HEK293 (cell line): ENCODE measurements around the gene RHBDF2.
A peak's percentile ranks its signal among the peaks of the same experiment; 100 is the strongest.

Experiments
- CTCF ChIA-PET: fragments of 350-600 bp; formaldehyde crosslinking; extraction: SDS; loops from one replicate; lab custom pipeline; 2021; ENCODE audit warnings: antibody characterized with exemption; lab: Yijun Ruan, JAX
- POLR2A ChIA-PET: fragments of 300-600 bp; formaldehyde crosslinking; extraction: SDS; loops from one replicate; lab custom pipeline; 2020; ENCODE audit warnings: antibody characterized with exemption, inconsistent platforms; lab: Yijun Ruan, JAX
- H3K27ac ChIP-seq: fragments of 200-500 bp; sonication (Bioruptor generic); 2 replicates; pipeline ENCODE4 v1.5.1; 2014; ENCODE audit warnings: low read depth, low read length, control low read depth, inconsistent platforms; ENCODE audit errors: extremely low read depth
- H3K36me3 ChIP-seq, 2 experiments: fragments of 200-500 bp in 1 of 2; sonication (Bioruptor generic) in 1 of 2; 1 replicate in 1 of 2; 2 replicates in 1 of 2; pipeline ENCODE4 v1.5.1; 2014 to 2017; ENCODE audit warnings: inconsistent platforms in 2 of 2, low read length in 2 of 2; ENCODE audit not compliant: control insufficient read depth in 2 of 2, insufficient read depth in 1 of 2
- H3K4me1 ChIP-seq: fragments of 200-500 bp; sonication (Bioruptor generic); 2 replicates; pipeline ENCODE4 v1.5.1; 2014; ENCODE audit warnings: mild to moderate bottlenecking, low read length, inconsistent platforms; ENCODE audit not compliant: control insufficient read depth, insufficient read depth
- H3K4me3 ChIP-seq: 2 replicates; pipeline ENCODE4 v1.5.1; 2011; ENCODE audit warnings: low read depth, mild to moderate bottlenecking, control low read depth, low read length, moderate library complexity
- H3K9me3 ChIP-seq: fragments of 200-500 bp; sonication (Bioruptor generic); 2 replicates; pipeline ENCODE4 v1.5.1; 2014; ENCODE audit warnings: low read depth, low read length, inconsistent platforms; ENCODE audit not compliant: control insufficient read depth, insufficient read depth
- IKZF3 ChIP-seq: fragments of 450-650 bp; IDR thresholded peaks from 2 replicates; pipeline ENCODE4 v1.5.0; 2018; ENCODE audit warnings: missing biosample characterization, mild to moderate bottlenecking, missing genetic modification characterization, moderate library complexity
- KLF9 ChIP-seq: fragments of 450-650 bp; formaldehyde crosslinking; IDR thresholded peaks from 2 replicates; pipeline ENCODE4 v1.5.1; 2016; ENCODE audit warnings: missing biosample characterization, missing genetic modification characterization, low read depth
- OSR2 ChIP-seq: fragments of 450-650 bp; formaldehyde crosslinking; IDR thresholded peaks from 2 replicates; pipeline ENCODE4 v1.5.1; 2016; ENCODE audit warnings: missing biosample characterization, missing genetic modification characterization
- PATZ1 ChIP-seq: fragments of 450-650 bp; formaldehyde crosslinking; IDR thresholded peaks from 2 replicates; pipeline ENCODE4 v1.5.1; 2016; ENCODE audit warnings: missing biosample characterization, missing genetic modification characterization
- SP7 ChIP-seq: fragments of 450-650 bp; formaldehyde crosslinking; IDR thresholded peaks from 2 replicates; pipeline ENCODE4 v1.5.1; 2016; ENCODE audit warnings: missing biosample characterization, missing genetic modification characterization
- TRIM28 ChIP-seq: IDR thresholded peaks from 2 replicates; pipeline ENCODE4 v1.6.1; 2011; ENCODE audit warnings: low read length, control low read depth, borderline replicate concordance
- ZBTB17 ChIP-seq: fragments of 450-650 bp; formaldehyde crosslinking; IDR thresholded peaks from 2 replicates; pipeline ENCODE4 v1.5.1; 2016; ENCODE audit warnings: missing biosample characterization, missing genetic modification characterization
- ZBTB20 ChIP-seq: fragments of 450-650 bp; formaldehyde crosslinking; IDR thresholded peaks from 2 replicates; pipeline ENCODE4 v1.5.1; 2016; ENCODE audit warnings: missing biosample characterization, missing genetic modification characterization
- ZBTB6 ChIP-seq: fragments of 450-650 bp; formaldehyde crosslinking; IDR thresholded peaks from 2 replicates; pipeline ENCODE4 v1.5.1; 2017; ENCODE audit warnings: missing biosample characterization, missing genetic modification characterization
- ZBTB7A ChIP-seq: fragments of 450-650 bp; formaldehyde crosslinking; IDR thresholded peaks from 2 replicates; pipeline ENCODE4 v1.5.1; 2016; ENCODE audit warnings: low read depth, missing biosample characterization, missing genetic modification characterization
- ZIC2 ChIP-seq: fragments of 450-650 bp; formaldehyde crosslinking; IDR thresholded peaks from 2 replicates; pipeline ENCODE4 v1.5.1; 2016; ENCODE audit warnings: missing biosample characterization, missing genetic modification characterization
- ZNF2 ChIP-seq: fragments of 450-650 bp; formaldehyde crosslinking; IDR thresholded peaks from 2 replicates; pipeline ENCODE4 v1.5.1; 2016; ENCODE audit warnings: missing biosample characterization, missing genetic modification characterization
- ZNF24 ChIP-seq: fragments of 450-650 bp; formaldehyde crosslinking; IDR thresholded peaks from 2 replicates; pipeline ENCODE4 v1.5.1; 2016; ENCODE audit warnings: missing biosample characterization, missing genetic modification characterization
- ZNF248 ChIP-seq: fragments of 450-650 bp; formaldehyde crosslinking; IDR thresholded peaks from 2 replicates; pipeline ENCODE4 v1.5.1; 2017; ENCODE audit warnings: missing biosample characterization, missing genetic modification characterization
- ZNF341 ChIP-seq: fragments of 450-650 bp; formaldehyde crosslinking; IDR thresholded peaks from 2 replicates; pipeline ENCODE4; 2016; ENCODE audit warnings: low read depth, missing biosample characterization, missing genetic modification characterization
- ZNF391 ChIP-seq: fragments of 450-650 bp; formaldehyde crosslinking; IDR thresholded peaks from 2 replicates; pipeline ENCODE4 v1.5.1; 2016; ENCODE audit warnings: low read depth, missing biosample characterization, missing genetic modification characterization, borderline replicate concordance
- ZNF394 ChIP-seq: fragments of 450-650 bp; formaldehyde crosslinking; IDR thresholded peaks from 2 replicates; pipeline ENCODE4 v1.5.1; 2016; ENCODE audit warnings: missing biosample characterization, missing genetic modification characterization, mild to moderate bottlenecking, moderate library complexity, borderline replicate concordance
- ZNF423 ChIP-seq: fragments of 450-650 bp; formaldehyde crosslinking; IDR thresholded peaks from 2 replicates; pipeline ENCODE4 v1.5.1; 2016; ENCODE audit warnings: missing biosample characterization, missing genetic modification characterization
- ZNF600 ChIP-seq: fragments of 450-650 bp; formaldehyde crosslinking; IDR thresholded peaks from 2 replicates; pipeline ENCODE4 v1.5.1; 2016; ENCODE audit warnings: missing biosample characterization, missing genetic modification characterization
- ZNF610 ChIP-seq: fragments of 450-650 bp; formaldehyde crosslinking; IDR thresholded peaks from 2 replicates; pipeline ENCODE4 v1.5.1; 2016; ENCODE audit warnings: missing biosample characterization, missing genetic modification characterization, borderline replicate concordance
- ZNF629 ChIP-seq: fragments of 450-650 bp; formaldehyde crosslinking; IDR thresholded peaks from 2 replicates; pipeline ENCODE4 v1.5.1; 2017; ENCODE audit warnings: missing biosample characterization, missing genetic modification characterization
- ZNF670 ChIP-seq: fragments of 450-650 bp; formaldehyde crosslinking; IDR thresholded peaks from 2 replicates; pipeline ENCODE4 v1.5.1; 2016; ENCODE audit warnings: missing biosample characterization, missing genetic modification characterization, low read depth
- ZNF707 ChIP-seq: fragments of 450-650 bp; formaldehyde crosslinking; IDR thresholded peaks from 2 replicates; pipeline ENCODE4 v1.5.1; 2016; ENCODE audit warnings: missing biosample characterization, missing genetic modification characterization
- ZNF76 ChIP-seq: fragments of 450-650 bp; formaldehyde crosslinking; IDR thresholded peaks from 2 replicates; pipeline ENCODE4; 2016; ENCODE audit warnings: low read depth, missing biosample characterization, missing genetic modification characterization, borderline replicate concordance
- ZSCAN4 ChIP-seq: fragments of 450-650 bp; formaldehyde crosslinking; IDR thresholded peaks from 2 replicates; pipeline ENCODE4 v1.5.1; 2017; ENCODE audit warnings: missing biosample characterization, missing genetic modification characterization
- TF ChIP-seq, protein P1 (sequence below): fragments of 450-650 bp; formaldehyde crosslinking; IDR thresholded peaks from 2 replicates; pipeline ENCODE4 v1.5.1; 2016; ENCODE audit warnings: missing biosample characterization, missing genetic modification characterization
- TF ChIP-seq, protein P2 (sequence below): fragments of 450-650 bp; formaldehyde crosslinking; IDR thresholded peaks from 2 replicates; pipeline ENCODE4 v1.5.1; 2016; ENCODE audit warnings: missing biosample characterization, missing genetic modification characterization

The RHBDF2 gene

GRCh38 chr17:76497979-76498875 is 3.0 kb downstream of the RHBDF2 start:
- CTCF ChIA-PET: interaction anchor here (0.6 to 3.6 kb wide), 9 partner anchors 9 to 200 kb away, joined by 3 to 15 read pairs (median 3); partner anchors contain the start of gene AANAT
- no peak overlapping the region for H3K4me3 ChIP-seq
- H3K36me3 ChIP-seq: no peaks in the 10 kb centered on the region
- no peak overlapping the region for H3K27ac ChIP-seq
- POLR2A ChIA-PET: interaction anchor here (0.6 to 1.4 kb wide), 2 partner anchors 59 to 96 kb away, joined by 4 to 8 read pairs; no protein-coding TSS in a partner anchor
- H3K9me3 ChIP-seq: no peaks in the 10 kb centered on the region
- H3K4me1 ChIP-seq: peaks cover 21% of the 10 kb centered on the region
- TF ChIP-seq ZNF600 (tag by site-specific recombination) (peak; percentile 99), ZNF707 (tag by site-specific recombination) (no peak), ZIC2 (peak; percentile 70), ZNF341 (peak; percentile 91), SP7 (tag by site-specific recombination) (peak; percentile 25; the same call in 1 of the 2 replicates), ZNF2 (tag by site-specific recombination) (0 out of 2 replicates have a peak, but pooled peaks have one; percentile 26), ZBTB6 (tag by site-specific recombination) (peak; percentile 93), ZNF248 (no peak), ZBTB17 (tag by site-specific recombination) (peak; percentile 60), IKZF3 (tag by site-specific recombination) (peak; percentile 72), ZNF610 (tag by site-specific recombination) (no peak), ZBTB7A (tag by site-specific recombination) (0 out of 2 replicates have a peak, but pooled peaks have one; percentile 15), ZNF423 (tag by site-specific recombination) (peak; percentile 94), TRIM28 (no peak), ZNF394 (tag by site-specific recombination) (peak; percentile 38; the same call in 1 of the 2 replicates), KLF9 (no peak), ZSCAN4 (tag by site-specific recombination) (peak; percentile 82), OSR2 (tag by site-specific recombination) (peak; percentile 93), ZNF76 (tag by site-specific recombination) (0 out of 2 replicates have a peak, but pooled peaks have one; percentile 20), PATZ1 (peak; percentile 54), ZNF629 (peak; percentile 40; the same call in 1 of the 2 replicates), ZNF24 (tag by site-specific recombination) (no peak), ZBTB20 (tag by site-specific recombination) (peak; percentile 79), ZNF670 (tag by site-specific recombination) (0 out of 2 replicates have a peak, but pooled peaks have one; percentile 14), ZNF391 (tag by site-specific recombination) (peak; percentile 8; the same call in 1 of the 2 replicates)
- TF ChIP-seq, protein P1, sequence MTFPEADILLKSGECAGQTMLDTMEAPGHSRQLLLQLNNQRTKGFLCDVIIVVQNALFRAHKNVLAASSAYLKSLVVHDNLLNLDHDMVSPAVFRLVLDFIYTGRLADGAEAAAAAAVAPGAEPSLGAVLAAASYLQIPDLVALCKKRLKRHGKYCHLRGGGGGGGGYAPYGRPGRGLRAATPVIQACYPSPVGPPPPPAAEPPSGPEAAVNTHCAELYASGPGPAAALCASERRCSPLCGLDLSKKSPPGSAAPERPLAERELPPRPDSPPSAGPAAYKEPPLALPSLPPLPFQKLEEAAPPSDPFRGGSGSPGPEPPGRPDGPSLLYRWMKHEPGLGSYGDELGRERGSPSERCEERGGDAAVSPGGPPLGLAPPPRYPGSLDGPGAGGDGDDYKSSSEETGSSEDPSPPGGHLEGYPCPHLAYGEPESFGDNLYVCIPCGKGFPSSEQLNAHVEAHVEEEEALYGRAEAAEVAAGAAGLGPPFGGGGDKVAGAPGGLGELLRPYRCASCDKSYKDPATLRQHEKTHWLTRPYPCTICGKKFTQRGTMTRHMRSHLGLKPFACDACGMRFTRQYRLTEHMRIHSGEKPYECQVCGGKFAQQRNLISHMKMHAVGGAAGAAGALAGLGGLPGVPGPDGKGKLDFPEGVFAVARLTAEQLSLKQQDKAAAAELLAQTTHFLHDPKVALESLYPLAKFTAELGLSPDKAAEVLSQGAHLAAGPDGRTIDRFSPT (tag by site-specific recombination): no peak; the same call in none of the 2 replicates
- TF ChIP-seq, protein P2, sequence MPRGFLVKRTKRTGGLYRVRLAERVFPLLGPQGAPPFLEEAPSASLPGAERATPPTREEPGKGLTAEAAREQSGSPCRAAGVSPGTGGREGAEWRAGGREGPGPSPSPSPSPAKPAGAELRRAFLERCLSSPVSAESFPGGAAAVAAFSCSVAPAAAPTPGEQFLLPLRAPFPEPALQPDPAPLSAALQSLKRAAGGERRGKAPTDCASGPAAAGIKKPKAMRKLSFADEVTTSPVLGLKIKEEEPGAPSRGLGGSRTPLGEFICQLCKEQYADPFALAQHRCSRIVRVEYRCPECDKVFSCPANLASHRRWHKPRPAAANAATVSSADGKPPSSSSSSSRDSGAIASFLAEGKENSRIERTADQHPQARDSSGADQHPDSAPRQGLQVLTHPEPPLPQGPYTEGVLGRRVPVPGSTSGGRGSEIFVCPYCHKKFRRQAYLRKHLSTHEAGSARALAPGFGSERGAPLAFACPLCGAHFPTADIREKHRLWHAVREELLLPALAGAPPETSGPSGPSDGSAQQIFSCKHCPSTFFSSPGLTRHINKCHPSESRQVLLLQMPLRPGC: 0 out of 2 replicates have a peak, but pooled peaks have one; percentile 51
